Measurements from ENCODE around the gene SLC7A6.

SLC7A6 gene

DNA sequence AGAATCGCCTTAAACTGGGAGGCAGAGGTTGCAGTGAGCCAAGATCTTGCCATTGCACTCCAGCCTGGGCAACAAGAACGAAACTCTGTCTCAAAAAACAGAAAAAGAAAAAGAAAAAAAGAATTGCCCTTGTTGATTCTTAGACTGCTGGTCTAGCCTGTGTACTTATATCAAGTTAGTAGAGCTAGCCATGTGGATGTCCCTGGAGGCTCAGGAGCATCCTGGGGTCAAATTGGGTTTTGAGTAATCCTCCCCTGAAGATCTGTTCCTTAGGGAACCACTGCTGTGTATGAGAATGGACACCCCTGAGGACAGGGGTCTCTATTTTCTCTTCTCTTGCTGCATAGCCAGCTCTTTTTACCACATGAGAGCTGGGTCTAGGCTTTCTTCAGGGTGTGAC is 24.9 kb downstream of the SLC7A6 start:
- FAIRE-seq (no peak), DNase-seq (ENCODE audit: insufficient read length, low spot score) (no peak)
- no peak for TF ChIP-seq POLR2A (IDR thresholded peaks at IDR 0.05; ENCODE audit: low read depth, low read length)

DNA sequence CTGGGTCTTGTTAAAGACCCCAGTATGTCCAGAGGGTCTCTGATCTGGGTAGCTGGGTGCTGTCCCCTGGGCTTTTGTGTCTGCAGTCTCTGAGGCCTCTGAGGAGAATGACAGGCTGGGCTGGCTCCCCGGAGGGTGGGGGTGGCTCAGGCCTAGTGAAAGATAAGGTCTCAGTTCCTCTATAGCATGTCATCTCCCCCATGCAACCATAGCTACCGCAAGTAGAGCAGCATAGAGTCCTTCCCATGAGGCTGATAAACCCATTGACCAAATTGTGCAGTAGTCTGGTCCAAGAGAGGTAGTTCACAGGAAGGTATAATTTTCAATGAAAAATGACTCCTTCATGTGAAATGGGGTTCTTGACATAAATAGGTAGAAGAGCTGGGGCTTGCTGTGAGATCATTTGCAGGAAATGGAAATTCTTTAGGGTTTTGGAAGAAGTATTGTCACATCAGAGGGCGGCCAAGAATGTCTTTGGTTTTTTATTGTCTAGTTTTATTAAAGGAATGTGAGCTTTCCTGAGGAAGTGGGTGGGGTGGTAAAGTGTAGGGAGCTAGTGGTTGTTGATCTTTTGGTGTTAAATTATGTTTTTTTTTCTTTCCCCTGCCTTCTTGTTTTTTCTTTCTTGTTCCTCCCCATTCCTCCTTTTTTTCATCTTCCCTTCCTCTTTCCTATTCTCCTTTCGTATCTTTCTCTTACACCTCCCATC is 25.4 kb downstream of the SLC7A6 start:
- TF ChIP-seq POLR2A (IDR thresholded peaks at IDR 0.05; ENCODE audit: low read depth, low read length), result no peak
- DNase-seq (ENCODE audit: insufficient read length, low spot score) (no peak), FAIRE-seq (no peak)

DNA sequence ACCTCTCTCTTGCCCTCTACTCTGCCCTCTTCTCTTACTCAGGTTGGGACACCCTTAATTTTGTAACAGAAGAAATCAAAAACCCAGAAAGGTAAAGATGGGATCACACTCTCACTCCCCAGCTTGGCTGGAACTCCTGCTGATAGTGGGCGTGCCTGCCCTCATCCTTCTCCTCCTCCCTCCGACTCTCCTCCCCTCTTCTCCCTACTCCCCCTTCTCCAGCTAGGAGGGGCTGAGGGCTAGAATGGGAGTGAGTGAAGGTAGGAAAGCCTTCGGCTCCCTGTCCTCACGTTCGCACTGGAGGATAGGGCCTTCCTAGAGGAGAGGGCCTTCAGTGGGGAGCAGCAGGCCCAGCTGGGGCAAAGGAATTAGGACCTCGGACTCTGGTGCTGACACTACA is 26.1 kb downstream of the SLC7A6 start:
- FAIRE-seq (no peak), DNase-seq (ENCODE audit: insufficient read length, low spot score) (no peak)
- no peak for TF ChIP-seq POLR2A (IDR thresholded peaks at IDR 0.05; ENCODE audit: low read depth, low read length)

DNA sequence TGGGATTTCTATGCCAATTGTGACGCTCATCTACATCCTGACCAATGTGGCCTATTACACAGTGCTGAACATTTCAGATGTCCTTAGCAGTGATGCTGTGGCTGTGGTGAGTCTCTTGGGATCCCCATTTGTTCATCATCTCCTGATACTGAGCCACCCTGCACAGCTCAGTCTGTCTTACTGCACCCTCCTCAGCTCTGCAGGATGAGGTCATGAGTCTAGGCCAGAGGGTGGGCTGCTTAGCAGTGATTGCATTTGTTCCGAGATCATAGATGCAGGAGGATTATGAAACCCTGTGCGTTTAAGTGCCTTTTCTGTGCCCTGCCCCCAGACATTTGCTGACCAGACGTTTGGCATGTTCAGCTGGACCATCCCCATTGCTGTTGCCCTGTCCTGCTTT is 26.9 kb downstream of the SLC7A6 start:
- FAIRE-seq, result no peak
- no peak for TF ChIP-seq POLR2A (IDR thresholded peaks at IDR 0.05; ENCODE audit: low read depth, low read length)

DNA sequence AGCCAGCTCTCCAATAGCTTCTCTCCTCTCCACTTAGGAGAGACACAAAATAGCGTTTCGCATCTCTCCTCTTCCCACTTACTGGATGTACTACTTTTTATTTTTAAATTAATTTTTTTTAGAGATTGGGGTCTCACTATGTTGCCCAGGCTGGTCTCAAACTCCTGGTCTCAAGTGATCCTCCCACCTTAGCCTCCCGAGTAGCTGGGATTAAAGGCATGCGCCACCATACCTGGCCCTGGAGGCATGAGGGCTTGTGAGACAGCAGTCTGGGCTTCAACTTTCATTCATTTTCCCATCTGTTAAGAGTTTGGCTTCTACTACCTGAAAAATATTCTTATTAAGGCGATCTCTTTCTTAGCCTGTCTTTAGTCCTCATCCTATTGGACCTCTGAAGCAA is 28.1 kb downstream of the SLC7A6 start:
- no peak for TF ChIP-seq POLR2A (IDR thresholded peaks at IDR 0.05; ENCODE audit: low read depth, low read length)
- DNase-seq (ENCODE audit: insufficient read length, low spot score) (no peak), FAIRE-seq (no peak)

More for the DNA sequence above, 26.9 kb downstream of the SLC7A6 start:
- DNase-seq (ENCODE audit: insufficient read length, low spot score), result no peak

DNA sequence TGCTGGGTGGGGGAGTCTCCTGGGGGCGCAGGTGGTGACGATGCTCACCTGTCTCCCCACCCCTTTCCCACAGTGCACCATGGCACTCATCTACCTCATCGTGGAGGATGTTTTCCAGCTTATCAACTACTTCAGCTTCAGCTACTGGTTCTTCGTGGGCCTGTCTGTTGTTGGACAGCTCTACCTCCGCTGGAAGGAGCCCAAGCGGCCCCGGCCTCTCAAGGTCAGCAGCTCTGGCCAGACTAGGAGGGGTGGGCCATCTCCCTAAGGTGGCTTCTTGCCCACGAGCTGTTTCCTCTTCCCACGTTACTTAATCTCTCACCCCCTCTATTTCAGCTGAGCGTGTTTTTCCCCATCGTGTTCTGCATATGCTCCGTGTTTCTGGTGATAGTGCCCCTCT is 32.0 kb downstream of the SLC7A6 start:
- DNase-seq (ENCODE audit: insufficient read length, low spot score) (no peak), FAIRE-seq (no peak)
- TF ChIP-seq POLR2A (IDR thresholded peaks at IDR 0.05; ENCODE audit: low read depth, low read length), result no peak

DNA sequence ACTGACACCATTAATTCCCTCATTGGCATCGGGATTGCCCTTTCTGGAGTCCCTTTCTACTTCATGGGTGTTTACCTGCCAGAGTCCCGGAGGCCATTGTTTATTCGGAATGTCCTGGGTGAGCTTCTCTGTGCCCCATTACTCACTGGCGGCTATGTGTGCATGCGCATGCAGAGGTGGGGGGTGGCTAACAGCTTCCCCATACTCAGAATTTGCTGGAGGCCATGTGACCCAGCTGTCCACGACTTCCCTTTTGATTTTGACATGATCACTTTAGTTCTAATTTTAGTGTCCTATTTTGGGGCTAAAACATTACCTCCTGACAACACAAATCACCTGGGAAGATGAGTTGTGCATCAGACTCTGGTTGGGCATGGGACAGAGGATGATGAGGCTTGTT is 32.4 kb downstream of the SLC7A6 start:
- FAIRE-seq (no peak), DNase-seq (ENCODE audit: insufficient read length, low spot score) (no peak)
- TF ChIP-seq POLR2A (IDR thresholded peaks at IDR 0.05; ENCODE audit: low read depth, low read length), result no peak

DNA sequence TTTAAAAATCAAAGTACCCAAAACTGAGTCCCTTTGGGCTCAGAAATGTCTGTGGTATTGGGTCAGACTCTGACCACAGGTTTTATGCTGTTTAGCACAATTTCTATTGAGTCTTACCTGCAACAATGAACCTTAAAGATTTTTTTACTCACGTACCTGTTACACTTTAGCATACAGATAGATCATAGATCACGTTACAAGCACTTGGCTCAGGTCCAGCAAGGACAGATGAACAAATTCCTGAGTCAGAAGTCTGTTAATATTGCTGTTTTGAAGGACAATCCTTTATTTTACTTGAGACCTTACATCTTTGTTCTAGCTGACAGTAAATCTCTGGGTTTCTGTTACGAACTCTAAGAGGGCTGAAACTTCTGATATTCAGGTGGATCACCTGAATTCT is 33.6 kb downstream of the SLC7A6 start:
- no peak for DNase-seq (ENCODE audit: insufficient read length, low spot score)
- TF ChIP-seq POLR2A (IDR thresholded peaks at IDR 0.05; ENCODE audit: low read depth, low read length), result no peak
- FAIRE-seq, result no peak

DNA sequence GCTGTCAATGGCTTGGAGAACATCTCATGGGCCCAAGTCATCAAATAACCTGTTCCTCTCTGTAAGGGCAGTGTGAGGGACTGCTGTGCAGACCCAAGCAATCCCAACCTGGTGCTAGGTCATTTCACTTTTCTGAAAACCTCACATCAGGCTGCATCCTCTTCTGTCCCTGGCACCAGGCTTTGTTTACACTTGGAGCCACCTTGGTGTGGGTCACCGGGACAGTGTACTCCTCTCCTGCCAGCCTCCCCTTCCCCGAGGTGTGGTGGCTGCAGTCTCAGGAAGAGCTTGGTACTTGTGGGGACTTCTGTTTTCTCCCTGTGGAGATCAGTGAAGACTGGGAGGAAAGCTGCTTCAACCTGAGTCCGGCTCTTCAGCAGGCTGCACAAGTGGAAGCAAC is 34.0 kb downstream of the SLC7A6 start:
- DNase-seq (ENCODE audit: insufficient read length, low spot score) (no peak), FAIRE-seq (no peak)
- no peak for TF ChIP-seq POLR2A (IDR thresholded peaks at IDR 0.05; ENCODE audit: low read depth, low read length)

DNA sequence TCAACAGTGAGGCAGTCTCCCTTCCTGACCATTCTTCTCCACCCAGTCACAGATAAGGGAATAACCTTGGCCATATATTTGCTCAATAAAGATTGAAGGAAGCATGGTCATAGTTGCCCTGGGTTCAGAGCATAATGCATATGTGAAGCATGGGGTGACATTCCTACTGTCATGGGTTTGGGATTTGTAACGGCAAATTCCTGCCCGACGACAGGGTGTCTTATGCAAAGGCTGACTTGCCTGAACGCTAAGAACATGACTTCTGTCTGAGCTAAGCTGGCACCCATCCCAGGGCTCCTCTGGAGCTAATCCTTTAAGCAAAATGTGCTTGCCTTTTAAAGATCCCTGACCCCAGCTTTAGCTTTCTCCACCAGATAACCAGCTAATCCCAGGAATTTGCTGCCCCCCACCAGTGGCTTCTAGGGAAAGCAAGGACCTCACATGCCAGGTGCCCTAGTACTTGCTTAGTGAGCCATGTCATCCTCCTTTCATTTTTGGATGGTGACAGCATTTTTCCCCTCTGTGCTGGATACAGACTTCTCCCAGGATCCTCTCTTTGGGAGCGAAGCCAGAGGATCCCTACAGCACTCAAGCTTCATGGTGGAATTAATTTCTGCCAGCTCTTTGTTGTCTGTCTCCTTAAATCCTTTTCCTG is 34.7 kb downstream of the SLC7A6 start:
- DNase-seq (ENCODE audit: insufficient read length, low spot score), result no peak
- no peak for TF ChIP-seq POLR2A (IDR thresholded peaks at IDR 0.05; ENCODE audit: low read depth, low read length)
- no peak for FAIRE-seq

DNA sequence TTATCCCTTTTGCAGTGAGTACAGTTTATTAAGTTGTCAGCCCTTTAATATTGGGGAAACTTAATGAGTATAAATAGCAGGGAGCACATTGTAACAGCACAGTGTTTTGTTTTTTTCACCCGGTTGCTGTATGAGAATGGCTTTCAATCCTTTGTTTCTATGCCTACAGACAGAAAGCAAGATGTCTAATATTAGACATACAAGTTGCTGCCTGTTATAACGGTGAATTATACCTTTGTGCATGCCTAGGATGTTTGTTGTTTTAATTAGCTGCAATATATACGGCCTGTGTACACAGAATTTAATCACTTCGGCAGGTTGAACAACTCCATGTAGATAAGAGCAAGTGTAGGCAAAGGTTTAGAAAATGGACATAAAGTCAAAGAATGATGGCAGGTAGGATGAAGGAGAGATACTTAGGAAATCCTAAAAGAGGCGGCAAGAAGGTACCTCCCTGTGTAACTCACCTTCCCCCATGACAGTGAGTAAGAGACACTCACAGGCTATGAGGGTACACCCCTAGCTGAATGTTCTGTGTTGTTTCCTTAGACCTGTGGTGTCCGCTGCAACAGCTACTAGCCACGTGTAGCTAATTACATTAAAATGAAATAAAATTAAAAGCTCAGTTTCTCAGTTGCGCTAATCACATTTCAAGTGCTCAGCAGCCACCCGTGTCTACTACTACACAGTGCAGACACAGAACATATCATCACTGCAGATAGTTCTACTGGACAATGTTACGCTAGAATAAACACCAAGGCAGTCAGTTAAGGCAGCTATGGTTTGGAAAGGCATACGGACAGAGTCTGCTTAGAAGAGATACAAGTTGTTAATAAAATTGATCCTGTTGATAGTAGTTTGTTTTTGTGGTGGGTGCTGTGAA is 35.5 kb downstream of the SLC7A6 start:
- no peak for DNase-seq (ENCODE audit: insufficient read length, low spot score)
- no peak for FAIRE-seq
- TF ChIP-seq POLR2A (IDR thresholded peaks at IDR 0.05; ENCODE audit: low read depth, low read length), result no peak

DNA sequence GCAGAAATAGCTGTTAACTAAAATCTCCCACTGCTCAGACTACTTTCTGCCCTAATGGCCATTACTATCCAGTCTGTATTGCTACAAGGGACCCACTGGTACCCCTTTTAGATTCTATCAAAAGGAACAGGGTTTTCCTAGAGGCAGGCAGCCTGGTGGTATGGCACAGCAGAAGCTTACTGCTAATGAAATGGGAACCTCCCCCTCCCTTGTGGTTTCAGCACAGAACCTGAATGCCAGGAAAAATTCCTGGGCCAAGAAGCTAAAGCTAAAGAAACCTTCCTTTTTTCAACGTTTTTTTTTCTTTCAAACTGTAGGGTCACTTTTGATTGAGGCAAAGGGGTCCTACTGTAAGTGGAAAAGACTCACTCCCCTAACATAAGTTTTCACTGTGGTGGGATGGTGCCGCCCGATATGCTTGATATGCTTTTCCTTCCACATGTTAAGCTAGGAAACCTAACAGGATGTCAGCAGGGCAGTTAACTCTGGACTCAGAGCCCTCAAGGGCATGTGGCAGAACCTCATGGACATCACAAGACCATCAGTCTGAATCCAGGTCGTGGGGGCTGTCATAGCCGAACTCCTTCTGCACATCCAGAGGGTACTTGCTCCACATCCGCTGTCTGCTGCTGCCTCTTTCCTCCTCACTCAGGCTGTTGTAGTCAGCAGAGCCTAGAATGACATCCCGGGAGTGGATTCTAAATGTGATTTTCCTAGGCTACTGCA is 36.6 kb downstream of the SLC7A6 start:
- TF ChIP-seq POLR2A (IDR thresholded peaks at IDR 0.05; ENCODE audit: low read depth, low read length), result no peak
- FAIRE-seq (no peak), DNase-seq (ENCODE audit: insufficient read length, low spot score) (no peak)

DNA sequence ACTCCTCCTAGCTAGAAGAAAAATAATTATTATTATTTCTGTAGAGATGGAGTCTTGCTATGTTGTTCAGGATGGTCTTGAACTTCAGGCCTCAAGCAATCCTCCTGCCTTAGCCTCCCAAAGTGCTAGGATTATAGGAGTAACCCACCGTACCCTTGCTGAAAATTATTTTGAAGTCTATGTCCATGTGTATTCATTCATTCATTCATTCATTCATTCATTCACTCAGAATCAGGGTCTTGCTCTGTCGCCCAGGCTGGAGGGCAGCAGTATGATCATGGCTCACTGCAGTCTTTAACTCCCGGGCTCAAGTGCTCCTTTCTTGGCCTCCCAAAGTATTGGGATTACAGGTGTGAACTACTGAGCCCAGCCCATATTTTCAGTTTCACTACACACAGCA is 42.3 kb downstream of the SLC7A6 start:
- DNase-seq (ENCODE audit: insufficient read length, low spot score), result no peak
- FAIRE-seq, result no peak
- no peak for TF ChIP-seq POLR2A (IDR thresholded peaks at IDR 0.05; ENCODE audit: low read depth, low read length)

DNA sequence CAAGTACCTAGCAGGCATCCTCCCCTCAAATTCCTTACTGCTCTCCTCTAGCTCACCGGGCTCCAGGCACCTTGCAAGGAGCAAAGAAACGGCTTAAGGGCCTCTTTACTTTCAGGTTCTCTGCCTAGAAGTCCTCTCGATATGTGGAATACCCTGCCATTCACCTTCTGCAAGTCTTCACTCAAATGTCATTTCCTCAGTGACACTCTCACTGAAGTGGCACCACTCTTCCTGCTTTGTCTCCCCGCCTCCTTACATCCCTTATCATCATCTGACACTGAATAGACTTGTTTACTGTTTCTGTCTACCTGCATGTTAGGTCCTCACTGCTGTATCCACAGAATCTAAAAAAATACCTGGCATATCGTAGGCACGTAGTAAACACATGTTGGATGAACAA is 45.5 kb downstream of the SLC7A6 start:
- TF ChIP-seq POLR2A (IDR thresholded peaks at IDR 0.05; ENCODE audit: low read depth, low read length), result no peak
- DNase-seq (ENCODE audit: insufficient read length, low spot score), result no peak
- FAIRE-seq, result no peak

Data from H54 (cell line).